Fibroblast of lung (primary cell): ENCODE results near the gene TAF9. TPM values are rescaled to one million over a fixed set of nuclear protein-coding genes. Genes with fewer than 3 reads are reported as not detected.

Experiments
- DNase-seq, 2 donors: peaks; one replicate each; pipeline versions ENCODE4 v3.0.0 to v3.0.0-alpha.2; 2010; ENCODE audit warnings: low read depth in 2 of 2
- H2AFZ ChIP-seq: 2 replicates; pipeline ENCODE4 v1.5.1; 2012; ENCODE audit warnings: low read length, control low read depth, inconsistent platforms
- H3K27ac ChIP-seq: 2 replicates; pipeline ENCODE4 v1.5.1; 2011; ENCODE audit warnings: low read length, control low read depth; ENCODE audit not compliant: insufficient read depth
- H3K27me3 ChIP-seq: 2 replicates; pipeline ENCODE4 v1.5.1; 2011; ENCODE audit warnings: mild to moderate bottlenecking, low read length; ENCODE audit not compliant: control insufficient read depth, insufficient read depth
- H3K36me3 ChIP-seq: 2 replicates; pipeline ENCODE4 v1.5.1; 2011; ENCODE audit warnings: low read length; ENCODE audit not compliant: control insufficient read depth, insufficient read depth
- H3K4me1 ChIP-seq: 2 replicates; pipeline ENCODE4 v1.5.1; 2011; ENCODE audit warnings: low read length; ENCODE audit not compliant: control insufficient read depth, insufficient read depth; ENCODE audit errors: extremely low read depth
- H3K4me2 ChIP-seq: 2 replicates; pipeline ENCODE4 v1.5.1; 2011; ENCODE audit warnings: low read length, control low read depth; ENCODE audit not compliant: insufficient read depth; ENCODE audit errors: extremely low read depth
- H3K4me3 ChIP-seq, 4 experiments: fragments of 200-600 bp in 1 of 4; sonication (generic) in 1 of 4; replicated peaks in 1 of 4; 2 replicates each; pipeline ENCODE4 v1.5.1; 2011 to 2016; ENCODE audit warnings: low read length in 4 of 4, low read depth in 3 of 4, mild to moderate bottlenecking in 3 of 4, control low read depth in 2 of 4, inconsistent platforms in 1 of 4, mixed read lengths in 1 of 4; ENCODE audit not compliant: insufficient read depth in 1 of 4; ENCODE audit errors: control extremely low read depth in 1 of 4
- H3K79me2 ChIP-seq: 2 replicates; pipeline ENCODE4 v1.5.1; 2012; ENCODE audit warnings: mild to moderate bottlenecking, low read length, inconsistent platforms; ENCODE audit not compliant: control insufficient read depth, insufficient read depth
- H3K9ac ChIP-seq: 2 replicates; pipeline ENCODE4 v1.5.1; 2011; ENCODE audit warnings: mild to moderate bottlenecking, low read length, control low read depth; ENCODE audit not compliant: insufficient read depth
- H3K9me3 ChIP-seq: 2 replicates; pipeline ENCODE4 v1.5.1; 2012; ENCODE audit warnings: low read depth, low read length; ENCODE audit not compliant: control insufficient read depth, insufficient read depth
- H4K20me1 ChIP-seq: 2 replicates; pipeline ENCODE4 v1.5.1; 2011; ENCODE audit warnings: low read length; ENCODE audit not compliant: control insufficient read depth, insufficient read depth; ENCODE audit errors: extremely low read depth
- CTCF ChIP-seq, 2 donors: IDR thresholded peaks in 1 of 2; conservative IDR thresholded peaks in 1 of 2; 1 replicate in 1 of 2; 2 replicates in 1 of 2; pipeline ENCODE4 v1.5.1; 2011 to 2012; ENCODE audit warnings: low read length in 2 of 2, control low read depth in 1 of 2, inconsistent platforms in 1 of 2, low read depth in 1 of 2, mild to moderate bottlenecking in 1 of 2
- EZH2 ChIP-seq: IDR thresholded peaks from 2 replicates; pipeline ENCODE4 v1.5.1; 2012; ENCODE audit warnings: low read length, control low read depth, mild to moderate bottlenecking; ENCODE audit errors: missing control alignments
- polyA plus RNA-seq, 2 donors: library from polyadenylated mRNA; depleted of rRNA in 1 of 2; stranded (reverse) in 1 of 2; unstranded in 1 of 2; fragments of >200 nt; gene quantifications; 2 replicates each; pipeline ENCODE4 v1.2.1, GENCODE V29; 2011 to 2012; ENCODE audit warnings: missing spikeins in 1 of 2
- total RNA-seq: library from RNA; depleted of rRNA; stranded (reverse); fragments of >200 nt; gene quantifications from 2 replicates; pipeline ENCODE4 v1.2.1, GENCODE V29; 2014

Gene TAF9
- total and polyA plus RNA-seq, 2 donors (not counting 1 experiment from before 2014, with no cell fraction given) = 114 to 154 TPM

- Histone ChIP-seq H3K9ac (no peak overlapping the region), H3K4me1 (peaks cover 3% of the 10 kb centered on the region), H3K79me2 (no peaks in the 10 kb centered on the region), H2AFZ (peak overlapping the region; percentile 100), H3K4me2 (peak overlapping the region; percentile 90), H3K4me3 (peak overlapping the region; percentile 72 to 78 (median 74)), H3K27ac (no peak overlapping the region), H3K27me3 (no peaks in the 10 kb centered on the region), H4K20me1 (no peaks in the 10 kb centered on the region), H3K36me3 (no peaks in the 10 kb centered on the region), H3K9me3 (no peaks in the 10 kb centered on the region)
- TF ChIP-seq EZH2 (no peak), CTCF (conservative IDR thresholded peaks at IDR 0.05 in 1 of 2, IDR thresholded peaks at IDR 0.05 in 1 of 2; ENCODE audit: low read depth in 1 of 2, low read length in 2 of 2) (no peak)
- no peak for DNase-seq
These were observed 37.5 kb downstream of the TAF9 start for GRCh38 chr5:69331528-69332445.

- Histone ChIP-seq H2AFZ (no peak overlapping the region), H3K9me3 (no peaks in the 10 kb centered on the region), H3K27me3 (no peaks in the 10 kb centered on the region), H4K20me1 (no peaks in the 10 kb centered on the region), H3K36me3 (no peaks in the 10 kb centered on the region), H3K4me1 (peaks cover 3% of the 10 kb centered on the region), H3K27ac (no peak overlapping the region), H3K79me2 (no peaks in the 10 kb centered on the region), H3K4me3 (no peak overlapping the region), H3K9ac (no peak overlapping the region), H3K4me2 (no peak overlapping the region)
- no peak for DNase-seq
- TF ChIP-seq EZH2 (no peak), CTCF (conservative IDR thresholded peaks at IDR 0.05 in 1 of 2, IDR thresholded peaks at IDR 0.05 in 1 of 2; ENCODE audit: low read depth in 1 of 2, low read length in 2 of 2) (no peak)
These were observed 39.3 kb downstream of the TAF9 start for GRCh38 chr5:69329905-69330489.

GRCh38 chr5:69326365-69326764 is 43.0 kb downstream of the TAF9 start:
- no peak for DNase-seq

More at GRCh38 chr5:69326365-69326764, 43.0 kb downstream of the TAF9 start:
- H3K79me2 ChIP-seq = no peaks in the 10 kb centered on the region
- no peaks in the 10 kb centered on the region for H3K4me1 ChIP-seq
- no peak overlapping the region for H2AFZ ChIP-seq
- no peaks in the 10 kb centered on the region for H3K9me3 ChIP-seq
- H3K4me2 ChIP-seq = no peak overlapping the region
- H3K27me3 ChIP-seq = no peaks in the 10 kb centered on the region
- TF ChIP-seq EZH2 (no peak), CTCF (conservative IDR thresholded peaks at IDR 0.05 in 1 of 2, IDR thresholded peaks at IDR 0.05 in 1 of 2; ENCODE audit: low read depth in 1 of 2, low read length in 2 of 2) (no peak)
- H3K36me3 ChIP-seq = no peaks in the 10 kb centered on the region
- H4K20me1 ChIP-seq = no peaks in the 10 kb centered on the region
- no peak overlapping the region for H3K27ac ChIP-seq
- no peak overlapping the region for H3K9ac ChIP-seq
- no peak overlapping the region for H3K4me3 ChIP-seq
